Transverse colon (tissue), 4 donors: Measurements from ENCODE around the gene DERA. TPM values are rescaled to one million over a fixed set of nuclear protein-coding genes. Genes with fewer than 3 reads are reported as not detected.

ENCODE experiments used
- DNase-seq: peaks from one replicate; pipeline ENCODE4 v3.0.0-alpha.2; 2019
- H3K27ac ChIP-seq, 4 donors: fragments of 200-600 bp; sonication (generic); 2 replicates each; pipeline ENCODE4 v1.5.1; 2016 to 2018; ENCODE audit warnings: inconsistent platforms in 4 of 4
- H3K27me3 ChIP-seq: fragments of 200-600 bp; sonication (generic); 2 replicates; pipeline ENCODE4 v1.5.1; 2017; ENCODE audit warnings: inconsistent platforms
- H3K36me3 ChIP-seq, 4 donors: fragments of 200-600 bp; sonication (generic); 2 replicates each; pipeline ENCODE4 v1.5.1; 2017 to 2019; ENCODE audit warnings: inconsistent platforms in 4 of 4
- H3K4me1 ChIP-seq, 4 donors: fragments of 200-600 bp; sonication (generic); 2 replicates each; pipeline ENCODE4 v1.5.1; 2017 to 2020; ENCODE audit warnings: inconsistent platforms in 4 of 4
- H3K4me3 ChIP-seq, 4 donors: fragments of 200-600 bp; sonication (generic); 1 replicate in 1 of 4; 2 replicates in 3 of 4; pipeline versions ENCODE4 v1.5.1 to v1.6.1; 2017 to 2019; ENCODE audit warnings: inconsistent platforms in 4 of 4
- H3K9me3 ChIP-seq, 2 donors: fragments of 200-600 bp; sonication (generic); 2 replicates each; pipeline ENCODE4 v1.5.1; 2017 to 2019; ENCODE audit warnings: inconsistent platforms in 2 of 2
- CTCF ChIP-seq, 5 experiments: fragments of 200-600 bp in 3 of 5; fragments of 450-650 bp in 2 of 5; sonication (generic) in 3 of 5; IDR thresholded peaks; 1 replicate in 2 of 5; 2 replicates in 3 of 5; pipeline ENCODE4 v1.5.1; 2016 to 2017; ENCODE audit warnings: antibody characterized with exemption in 5 of 5, inconsistent platforms in 3 of 5, mild to moderate bottlenecking in 2 of 5, moderate library complexity in 1 of 5
- EP300 ChIP-seq: sonication (generic); formaldehyde crosslinking; IDR thresholded peaks from one replicate; pipeline ENCODE4 v1.6.1; 2017; ENCODE audit warnings: antibody characterized with exemption, low read depth
- POLR2A ChIP-seq: fragments of 450-650 bp; IDR thresholded peaks from one replicate; pipeline ENCODE4 v1.6.1; 2016; ENCODE audit warnings: antibody characterized with exemption, mild to moderate bottlenecking, moderate library complexity
- POLR2AphosphoS5 ChIP-seq, 3 donors: sonication (generic); formaldehyde crosslinking; IDR thresholded peaks; one replicate each; pipeline ENCODE4 v1.6.1; 2016; ENCODE audit warnings: antibody characterized with exemption in 3 of 3
- WGBS, 2 donors: methylation state at CpG; one replicate each; pipeline ENCODE4 v1.1.5; 2018; ENCODE audit warnings: low coverage in 1 of 2; 5-methylcytosine and 5-hydroxymethylcytosine counted together
- in situ Hi-C, 4 donors: fragments of 200-750 bp; cut with MboI; loops; one replicate each; pipeline versions ENCODE4 v1.15.0 to v1.15.1; 2017; ENCODE audit warnings: low sequenced_read_pairs in 3 of 4, low pct_ligation_motif_present in 1 of 4, low pct_unique_long_range_greater_than_20kb in 1 of 4
- intact Hi-C: fragments of 100-400 bp; cut with DNase I; formaldehyde crosslinking; loops from one replicate; pipeline ENCODE4 v1.15.1; 2023; ENCODE audit warnings: low total_unique reads
- total RNA-seq, 4 donors: library from RNA; depleted of rRNA; stranded (reverse); fragments of >200 nt; gene quantifications; one replicate each; pipeline ENCODE4 v1.1.0, GENCODE V29; 2016

DERA gene
- total RNA-seq, 4 donors from 2014 or later, result 9.2 to 112 (median 69.9) TPM

- Histone ChIP-seq H3K27ac (no peak overlapping the region), H3K4me3 (no peak overlapping the region), H3K36me3 (peaks cover 0 to 9% (median 0%) of the 10 kb centered on the region in 4 donors), H3K4me1 (peaks cover 0 to 5% (median 0%) of the 10 kb centered on the region in 4 donors), H3K27me3 (no peaks in the 10 kb centered on the region), H3K9me3 (no peaks in the 10 kb centered on the region)
- TF ChIP-seq POLR2A, result no peak
- no peak for TF ChIP-seq EP300
- TF ChIP-seq CTCF (IDR thresholded peaks at IDR 0.05), result no peak
- no peak for TF ChIP-seq POLR2AphosphoS5 (IDR thresholded peaks at IDR 0.05)
- in situ Hi-C loops (no loop called here), intact Hi-C loops (loop anchor here (5.0 kb wide), 1 partner anchor 101 kb away; no protein-coding TSS in a partner anchor)
- 89 to 98% methylated on average over 3 of the region's 3 CpGs for WGBS, 2 donors
- DNase-seq, result no peak
Observed at GRCh38 chr12:16036073-16036472, 124.9 kb downstream of the DERA start.

GRCh38 chr12:16037533-16037932, 126.4 kb downstream of the DERA start:
- H3K9me3 ChIP-seq, result no peaks in the 10 kb centered on the region
- intact Hi-C loops, result loop anchor here (5.0 kb wide), 1 partner anchor 100 kb away; no protein-coding TSS in a partner anchor
- TF ChIP-seq EP300, result no peak
- TF ChIP-seq POLR2A, result no peak
- no peak for TF ChIP-seq CTCF (IDR thresholded peaks at IDR 0.05)
- TF ChIP-seq POLR2AphosphoS5 (IDR thresholded peaks at IDR 0.05), result no peak
- DNase-seq, result no peak
- H3K27ac ChIP-seq, result no peak overlapping the region
- 68% methylated on average over 4 to 6 of the region's 6 CpGs for WGBS, 2 donors
- in situ Hi-C loops, result no loop called here
- H3K36me3 ChIP-seq, result peaks cover 0 to 7% (median 0%) of the 10 kb centered on the region in 4 donors
- no peaks in the 10 kb centered on the region for H3K27me3 ChIP-seq
- H3K4me1 ChIP-seq, result peaks cover 0 to 5% (median 0%) of the 10 kb centered on the region in 4 donors
- no peak overlapping the region for H3K4me3 ChIP-seq

- intact Hi-C loops (no loop called here), in situ Hi-C loops (no loop called here)
- 47 to 78% methylated on average over 1 of the region's 1 CpG for WGBS, 2 donors
- Histone ChIP-seq H3K27me3 (no peaks in the 10 kb centered on the region), H3K4me1 (peaks cover 0 to 20% (median 5%) of the 10 kb centered on the region in 4 donors), H3K9me3 (peaks cover 0 to 8% of the 10 kb centered on the region in 2 donors), H3K27ac (peak overlapping the region in 3 of 4 donors; percentile 21 to 48 (median 41)), H3K4me3 (no peak overlapping the region), H3K36me3 (no peaks in the 10 kb centered on the region)
- no peak for DNase-seq
- TF ChIP-seq POLR2A (no peak), CTCF (IDR thresholded peaks at IDR 0.05) (no peak)
Observed at GRCh38 chr12:16043480-16043879, 132.3 kb downstream of the DERA start.

GRCh38 chr12:16046266-16046665, 135.1 kb downstream of the DERA start:
- Histone ChIP-seq H3K9me3 (peaks cover 0 to 8% of the 10 kb centered on the region in 2 donors), H3K4me1 (peaks cover 0 to 20% (median 5%) of the 10 kb centered on the region in 4 donors), H3K4me3 (no peak overlapping the region), H3K27ac (no peak overlapping the region), H3K36me3 (no peaks in the 10 kb centered on the region), H3K27me3 (no peaks in the 10 kb centered on the region)
- no peak for DNase-seq
- intact Hi-C loops, result no loop called here
- in situ Hi-C loops, result no loop called here
- 54 to 63% methylated on average over 1 of the region's 1 CpG for WGBS, 2 donors
- TF ChIP-seq EP300 (no peak), POLR2AphosphoS5 (IDR thresholded peaks at IDR 0.05) (no peak), CTCF (IDR thresholded peaks at IDR 0.05) (no peak), POLR2A (no peak)
